DMS79 treated with DMSO at 0.1 percent for 48 hours (cell line): Measurements from ENCODE around the gene PAN2.
A peak's percentile ranks its signal among the peaks of the same experiment; 100 is the strongest.
"Not testable (repeated sequence)": the region's sequence is repeated elsewhere in the genome, so short reads cannot be mapped to it uniquely, and the experiment has no call there.

ENCODE experiments used
- DNase-seq: peaks from one replicate; lab custom pipeline; 2025; lab: John Stamatoyannopoulos, UW

PAN2 gene

GRCh38 chr12:56308714-56309113, 25.1 kb downstream of the PAN2 start:
- DNase-seq = no peak

GRCh38 chr12:56307221-56307965, 26.4 kb downstream of the PAN2 start:
- no peak for DNase-seq

DNA sequence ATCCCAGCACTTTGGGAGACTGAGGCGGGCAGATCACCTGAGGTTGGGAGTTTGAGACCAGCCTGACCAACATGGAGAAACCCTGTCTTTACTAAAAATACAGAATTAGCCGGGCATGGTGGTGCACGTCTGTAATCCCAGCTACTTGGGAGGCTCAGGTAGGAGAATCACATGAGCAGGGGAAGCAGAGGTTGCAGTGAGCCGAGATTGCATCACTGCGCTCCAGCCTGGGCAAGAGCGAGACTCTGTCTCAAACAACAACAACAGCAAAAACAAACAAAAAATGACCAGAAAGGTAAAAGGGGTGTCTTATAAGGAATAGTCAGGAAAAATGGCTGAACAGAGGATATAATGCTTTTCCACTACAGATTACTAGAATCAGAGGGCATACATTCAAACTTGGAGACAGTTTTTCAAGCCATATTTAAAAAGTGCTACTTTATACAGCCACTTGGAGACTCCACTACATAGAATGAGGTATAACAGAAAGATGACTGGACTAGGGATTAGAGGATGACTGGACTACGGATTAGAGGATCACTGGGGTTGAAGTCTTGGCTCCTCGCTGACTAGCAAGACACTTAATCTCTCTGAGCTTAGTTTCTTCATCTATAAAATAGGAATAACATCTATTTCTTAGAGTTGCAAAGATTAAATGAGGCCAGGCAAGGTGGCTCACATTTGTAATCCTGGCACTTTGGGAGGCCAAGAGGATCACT, 28.8 kb downstream of the PAN2 start:
- DNase-seq = no peak

DNA sequence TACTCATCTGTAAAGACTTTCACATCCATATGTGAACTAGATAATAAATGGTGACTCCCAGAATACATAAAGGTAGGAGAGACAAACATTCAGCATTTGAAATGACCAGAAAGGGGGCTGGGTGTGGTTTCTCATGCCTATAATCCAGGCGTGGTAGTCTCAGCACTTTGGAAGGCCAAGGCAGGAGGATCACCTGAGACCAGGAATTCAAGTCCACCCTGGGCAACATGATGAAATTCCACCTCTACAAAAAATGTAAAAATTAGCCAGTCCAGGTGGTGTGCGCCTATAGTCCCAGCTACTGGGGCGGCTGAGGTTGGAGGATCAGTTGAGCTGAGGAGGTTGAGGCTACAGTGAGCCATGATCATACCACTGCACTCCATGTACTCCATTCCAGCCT, 29.5 kb downstream of the PAN2 start:
- DNase-seq = no peak

DNA sequence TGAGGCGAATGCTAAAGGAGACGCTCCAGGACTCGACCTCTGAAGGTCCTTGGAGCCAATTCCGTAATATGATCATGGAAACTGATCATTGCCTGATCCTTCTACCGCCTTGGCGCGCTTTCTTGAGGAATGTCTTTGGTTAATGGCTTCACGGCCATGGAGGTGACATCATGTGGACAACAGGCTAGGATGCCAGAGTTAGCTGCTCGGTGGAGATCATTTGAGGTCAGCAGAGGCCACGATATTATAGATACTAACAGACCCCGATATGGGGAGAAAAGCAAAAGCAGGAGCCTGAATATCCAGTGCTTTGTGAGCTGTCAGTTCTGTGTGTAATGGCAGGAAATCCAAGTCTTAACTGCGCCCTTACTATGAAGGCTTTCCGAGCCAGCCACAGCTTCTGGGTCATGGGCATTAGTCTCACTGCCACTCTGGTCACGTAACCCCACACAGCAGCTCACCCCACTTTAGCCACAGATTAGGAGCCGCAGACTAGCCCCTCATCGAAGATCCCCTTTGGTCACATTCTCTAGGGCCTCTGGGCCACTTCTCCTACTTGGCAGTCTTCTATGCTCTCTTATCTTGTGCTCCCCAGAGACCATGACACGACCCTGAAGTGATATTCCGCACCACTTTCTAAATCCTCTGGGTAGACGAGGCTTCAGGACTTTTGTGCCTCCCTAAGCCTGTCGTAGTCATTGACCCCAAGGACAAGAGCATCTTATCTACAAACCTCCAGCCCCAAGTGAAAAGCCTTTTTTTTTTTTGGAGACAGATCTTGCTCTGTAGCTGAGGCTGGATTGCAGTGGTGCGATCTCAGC, 32.9 kb downstream of the PAN2 start:
- DNase-seq = no peak

DNA sequence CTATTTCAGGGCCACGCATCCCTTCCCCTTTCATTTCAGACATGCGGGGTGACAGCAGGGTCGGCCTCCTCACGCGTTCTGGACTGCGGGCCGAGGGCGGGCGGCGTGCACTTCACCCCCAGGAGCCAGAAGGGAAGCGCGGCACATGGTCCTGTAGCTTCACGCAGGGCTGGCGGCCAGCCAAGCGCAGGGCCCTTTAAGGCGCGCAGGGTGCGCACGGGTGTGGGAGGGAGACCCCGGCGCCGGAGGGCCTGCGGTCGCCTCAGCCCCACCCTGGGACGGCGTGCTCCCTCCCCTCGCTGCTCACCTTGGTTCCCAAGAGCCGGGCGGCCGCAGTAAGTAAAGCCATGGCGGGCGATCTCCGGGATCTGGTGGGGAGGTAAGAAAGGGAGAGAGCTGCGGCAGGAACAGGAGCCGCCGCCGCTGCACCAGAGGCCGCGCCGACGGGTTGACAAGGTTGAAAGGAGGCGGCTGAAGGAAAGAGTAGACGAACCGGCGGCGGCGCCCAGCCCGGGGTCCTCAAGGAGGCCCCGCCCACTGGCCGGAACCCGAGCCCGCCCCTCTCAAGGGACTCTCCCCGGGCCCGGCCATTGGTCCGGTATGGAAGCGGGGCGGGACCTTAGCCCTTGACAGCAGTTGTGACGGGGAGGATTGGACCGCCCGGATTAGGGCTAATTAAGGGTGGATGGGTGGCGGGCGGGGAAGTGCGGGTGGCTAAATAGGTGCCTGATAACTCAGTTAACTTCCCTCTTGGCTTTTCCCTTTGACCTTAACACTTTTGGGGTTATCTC, 33.8 kb downstream of the PAN2 start, which contains the start of gene CS:
Gene CS, minus strand, starts transcription at position 478 of the 791 bp plus-strand sequence. Its CDS starts 129 bp downstream, at position 349.
- peak; percentile 80 for DNase-seq

- no peak for DNase-seq
These were observed 34.4 kb downstream of the PAN2 start for GRCh38 chr12:56299308-56299852.

DNA sequence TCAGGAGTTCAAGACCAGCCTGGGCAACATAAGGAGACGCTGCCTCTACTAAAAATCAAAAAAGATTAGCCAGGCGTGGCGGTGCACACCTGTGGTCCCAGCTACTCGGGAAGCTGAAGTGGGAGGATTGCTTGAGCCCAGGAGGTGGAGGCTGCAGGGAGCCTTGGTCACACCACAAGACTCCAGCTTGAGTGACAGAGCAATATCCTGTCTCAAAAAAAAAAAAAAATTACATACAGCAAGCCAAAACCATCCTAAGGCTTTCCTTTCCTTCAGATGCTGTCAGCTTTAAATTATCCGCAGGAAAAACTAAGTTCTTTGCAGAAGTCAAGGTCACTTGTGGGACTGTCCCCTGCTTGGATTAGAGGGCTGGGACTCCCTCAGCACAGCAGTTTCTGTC, 35.0 kb downstream of the PAN2 start:
- no peak for DNase-seq

GRCh38 chr12:56297400-56297799, 36.4 kb downstream of the PAN2 start:
- no peak for DNase-seq

DNA sequence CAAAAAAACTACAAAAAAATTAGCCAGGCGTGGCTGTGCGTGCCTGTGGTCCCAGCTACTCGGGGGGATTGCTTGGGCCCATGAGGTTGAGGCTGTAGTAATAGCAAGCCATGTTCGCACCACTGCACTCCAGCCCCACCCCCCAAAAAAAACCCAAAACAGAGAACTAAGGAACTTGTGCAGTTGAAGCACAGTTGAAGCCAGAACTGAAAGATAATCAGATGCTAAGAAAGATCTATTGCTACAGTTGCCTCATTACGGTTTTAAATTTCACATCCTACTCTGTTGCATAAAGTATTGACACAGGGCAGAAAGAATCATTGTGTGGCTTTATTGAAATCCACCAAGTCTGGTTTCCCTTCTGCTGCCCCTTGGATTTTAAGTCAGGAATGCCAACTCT, 37.5 kb downstream of the PAN2 start:
- DNase-seq = no peak

DNA sequence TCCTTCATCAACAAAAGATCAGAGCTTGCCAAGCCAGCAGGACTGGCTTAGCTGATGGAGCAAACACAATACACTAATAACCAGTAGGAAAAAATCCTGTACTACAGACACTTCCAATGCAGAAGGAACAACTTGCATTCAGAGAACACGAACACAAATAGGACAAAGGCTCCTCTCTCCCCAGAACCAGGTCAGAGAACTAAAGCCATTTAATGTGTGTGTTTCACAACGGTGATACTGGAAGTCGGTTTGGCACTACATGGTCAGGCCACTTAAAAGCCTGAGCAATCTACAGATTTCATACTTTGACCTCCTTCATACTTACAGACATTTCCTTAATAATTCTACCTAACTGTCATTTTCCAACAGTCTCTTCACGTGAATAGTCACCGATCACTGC, 40.0 kb downstream of the PAN2 start:
- no peak for DNase-seq

DNA sequence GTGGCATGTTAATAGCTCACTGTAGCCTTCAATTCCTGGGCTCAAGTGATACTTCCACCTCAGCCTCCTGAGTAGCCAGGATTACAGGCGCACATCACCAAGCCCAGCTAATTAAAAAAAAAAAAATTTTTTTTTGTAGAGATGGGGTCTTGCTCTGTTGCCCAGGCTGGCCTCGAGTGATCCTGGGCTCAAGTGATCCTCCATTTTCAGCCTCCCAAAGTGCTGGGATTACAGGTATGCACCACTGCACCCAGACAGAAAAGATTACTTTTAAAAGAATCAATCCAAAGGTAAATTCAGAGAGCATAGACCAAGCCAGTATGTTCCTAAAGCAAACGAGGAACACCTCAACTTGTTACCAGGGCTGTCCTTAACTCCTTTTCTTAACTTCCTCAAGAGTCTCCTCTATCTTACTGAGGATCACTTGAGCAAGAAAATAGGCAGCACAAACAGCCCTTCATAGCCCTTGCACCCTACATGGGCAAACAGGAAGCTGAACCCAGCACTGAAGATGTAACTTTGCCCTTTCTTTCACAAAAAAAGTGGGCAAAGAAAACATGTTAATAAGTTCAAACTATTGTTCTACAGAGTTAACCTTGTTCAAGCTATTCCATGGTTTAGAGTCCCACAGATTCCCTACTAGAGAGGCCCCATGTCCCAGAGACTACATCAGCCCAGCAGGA, 45.0 kb downstream of the PAN2 start:
- DNase-seq = no peak

DNA sequence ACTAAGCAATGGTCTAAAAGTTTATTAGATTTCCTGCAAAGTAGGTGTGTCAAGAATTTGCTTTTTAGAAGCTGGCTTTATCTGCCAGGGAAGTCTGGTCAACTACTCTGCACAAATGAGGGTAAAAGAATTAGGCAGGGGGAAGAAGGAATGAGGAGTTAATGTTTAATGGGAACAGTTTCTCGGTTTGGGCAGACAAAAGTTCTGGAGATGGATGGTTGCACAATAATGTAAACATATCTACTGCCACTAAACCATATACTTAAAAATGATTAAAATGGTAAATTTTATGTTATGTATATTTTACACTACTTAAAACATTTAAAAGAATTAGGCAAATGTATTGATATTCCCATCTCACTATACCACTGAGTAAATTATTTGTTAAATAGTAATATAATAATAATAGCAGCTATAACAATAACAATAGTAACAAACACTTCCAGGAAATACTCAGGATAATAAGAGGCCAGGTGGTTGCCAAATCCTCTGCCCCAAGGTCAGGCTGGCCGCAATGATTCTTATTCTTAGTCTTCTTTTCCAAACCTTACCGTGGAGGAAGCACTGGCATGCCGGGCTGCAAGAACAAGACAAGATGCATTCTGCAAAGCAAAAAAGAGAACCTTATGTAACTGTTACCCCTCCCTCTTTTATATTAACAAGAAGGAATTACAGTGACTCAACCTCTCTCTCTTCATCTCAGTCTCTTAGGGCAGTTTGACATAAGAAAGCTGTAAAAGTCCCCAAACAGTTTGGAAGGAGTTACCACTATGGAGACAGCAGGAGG, 47.6 kb downstream of the PAN2 start:
- DNase-seq = no peak

DNA sequence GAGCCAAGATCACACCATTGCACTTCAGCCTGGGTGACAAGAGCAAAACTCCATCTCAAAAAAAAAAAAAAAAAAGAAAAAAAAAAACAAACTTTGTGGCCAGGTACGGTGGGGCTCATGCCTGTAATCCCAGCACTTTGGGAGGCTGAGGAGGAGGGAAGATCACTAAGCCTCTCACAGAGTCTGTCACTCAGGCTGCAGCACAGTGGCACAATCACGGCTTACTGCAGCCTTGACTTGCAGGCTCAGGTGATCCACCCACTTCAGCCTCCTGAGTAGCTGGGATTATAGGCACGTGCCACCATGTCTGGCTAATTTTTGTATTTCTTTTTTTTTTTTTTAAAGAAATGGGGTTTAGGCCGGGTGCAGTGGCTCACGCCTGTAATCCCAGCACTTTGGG, 49.5 kb downstream of the PAN2 start:
- not testable (repeated sequence) for DNase-seq

GRCh38 chr12:56282579-56282978, 51.2 kb downstream of the PAN2 start:
- DNase-seq = no peak

- DNase-seq = no peak
These were observed 51.8 kb downstream of the PAN2 start for GRCh38 chr12:56282030-56282429.

- no peak for DNase-seq
These were observed 53.0 kb downstream of the PAN2 start for GRCh38 chr12:56280849-56281248.

DNA sequence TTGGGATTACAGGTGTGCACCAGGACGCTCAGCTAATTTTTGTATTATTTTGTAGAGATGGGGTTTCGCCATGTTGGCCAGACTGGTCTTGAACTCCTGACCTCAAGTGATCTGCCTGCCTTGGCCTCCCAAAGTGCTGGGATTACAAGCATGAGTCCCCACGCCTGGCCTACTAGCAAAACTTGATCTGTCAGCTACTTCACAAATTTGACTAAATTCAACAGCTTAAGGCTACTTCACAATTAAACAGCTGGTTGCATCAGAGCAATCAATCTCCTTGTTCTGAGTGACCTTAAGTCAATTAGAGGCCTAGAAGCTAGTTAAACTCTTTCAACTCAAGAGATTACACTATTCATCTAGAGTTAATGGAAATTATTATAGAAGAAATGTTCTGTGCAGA, 54.9 kb downstream of the PAN2 start:
- DNase-seq = no peak

DNA sequence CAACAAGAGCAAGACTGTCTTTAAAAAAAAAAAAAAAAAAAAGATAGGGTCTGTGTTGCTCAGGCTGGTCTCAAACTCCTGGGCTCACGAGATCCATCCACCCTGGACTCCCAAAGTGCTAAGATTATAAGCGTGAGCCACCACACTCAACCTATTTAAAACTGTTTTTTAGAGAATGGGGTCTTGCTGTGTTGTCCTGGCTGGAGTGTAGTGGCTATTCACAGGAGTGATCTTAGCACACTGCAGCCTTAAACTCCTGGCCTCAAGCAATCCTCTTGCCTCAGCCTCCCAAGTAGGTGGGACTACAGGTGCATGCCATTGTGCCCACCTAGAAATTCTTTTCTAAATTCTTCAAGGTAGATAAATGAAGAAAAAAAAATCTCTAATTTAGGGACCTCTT, 59.5 kb downstream of the PAN2 start:
- DNase-seq = no peak

- not testable (repeated sequence) for DNase-seq
These were observed 61.3 kb downstream of the PAN2 start for GRCh38 chr12:56272468-56272867.
